B cell (primary cell): ENCODE measurements around the gene GPM6B.

Experiments
- CTCF ChIP-seq: fragments of 200-600 bp; IDR thresholded peaks from one replicate; pipeline ENCODE4 v1.8.0; 2022; ENCODE audit warnings: antibody characterized with exemption, mild to moderate bottlenecking
- EZH2 ChIP-seq: IDR thresholded peaks from 2 replicates; pipeline ENCODE4 v1.6.1; 2012; ENCODE audit warnings: borderline replicate concordance, low read depth, mild to moderate bottlenecking, moderate library complexity, low read length; ENCODE audit not compliant: insufficient read depth, poor library complexity, severe bottlenecking

- TF ChIP-seq CTCF (no peak), EZH2 (no peak)
Observed at GRCh38 chrX:13775837-13776236, 41.1 kb downstream of the GPM6B start.
